Dendritic cell treated with granulocyte-macrophage colony-stimulating factor and Interleukin-4, amounts not matched to agents 40 ng/mL and 50 ng/mL, for 4 days (primary cell): Measurements from ENCODE around the gene RHOBTB3.
"Not testable (repeated sequence)": the region's sequence is repeated elsewhere in the genome, so short reads cannot be mapped to it uniquely, and the experiment has no call there.

ENCODE experiments used
- H3K27ac Mint-ChIP-seq: one replicate; pipeline ENCODE4 v1.8.0; 2022; ENCODE audit warnings: mild to moderate bottlenecking, mixed read lengths
- H3K27me3 Mint-ChIP-seq: one replicate; pipeline ENCODE4 v1.8.0; 2022; ENCODE audit warnings: mild to moderate bottlenecking, mixed read lengths
- H3K36me3 Mint-ChIP-seq: one replicate; pipeline ENCODE4 v1.8.0; 2022; ENCODE audit warnings: low read depth, mixed read lengths
- H3K4me1 Mint-ChIP-seq: one replicate; pipeline ENCODE4 v1.8.0; 2022; ENCODE audit warnings: low read depth, mixed read lengths
- H3K4me3 Mint-ChIP-seq: one replicate; pipeline ENCODE4 v1.8.0; 2022; ENCODE audit warnings: mild to moderate bottlenecking, moderate library complexity, mixed read lengths
- H3K9me3 Mint-ChIP-seq: one replicate; pipeline ENCODE4 v1.8.0; 2022; ENCODE audit warnings: mixed read lengths
- intact Hi-C: fragments of 100-400 bp; cut with micrococcal nuclease; formaldehyde crosslinking; loops from one replicate; pipeline ENCODE4 v1.15.0; 2022

RHOBTB3 gene

DNA sequence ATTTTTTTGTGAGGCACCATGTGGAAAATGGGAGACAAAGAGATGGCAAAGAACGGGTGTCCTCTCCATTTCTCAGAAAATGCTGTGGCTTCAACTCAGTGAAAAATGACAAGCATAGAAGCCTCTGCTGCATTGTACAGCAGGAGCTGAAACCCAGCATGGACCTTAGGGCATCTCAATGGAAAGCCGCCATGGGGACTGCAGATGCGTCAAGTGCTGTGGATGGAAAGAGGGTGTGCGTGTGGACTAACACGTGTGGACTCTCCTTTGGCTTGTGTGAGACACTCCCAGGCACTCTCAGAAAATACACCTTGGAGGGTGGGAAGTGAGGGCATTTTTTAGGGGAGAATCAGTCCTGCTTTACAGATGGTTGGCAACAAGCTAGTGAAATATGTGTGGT is 93.6 kb downstream of the RHOBTB3 start:
- H3K4me1 Mint-ChIP-seq: peaks cover 68% of the 10 kb centered on the region
- no peaks in the 10 kb centered on the region for H3K27me3 Mint-ChIP-seq
- intact Hi-C loops: loop anchor here (1.0 to 2.0 kb wide), 2 partner anchors 9 to 18 kb away; no protein-coding TSS in a partner anchor
- peak overlapping the region; percentile 92 for H3K27ac Mint-ChIP-seq
- no peaks in the 10 kb centered on the region for H3K9me3 Mint-ChIP-seq
- H3K36me3 Mint-ChIP-seq: peaks cover 14% of the 10 kb centered on the region
- H3K4me3 Mint-ChIP-seq: no peak overlapping the region

DNA sequence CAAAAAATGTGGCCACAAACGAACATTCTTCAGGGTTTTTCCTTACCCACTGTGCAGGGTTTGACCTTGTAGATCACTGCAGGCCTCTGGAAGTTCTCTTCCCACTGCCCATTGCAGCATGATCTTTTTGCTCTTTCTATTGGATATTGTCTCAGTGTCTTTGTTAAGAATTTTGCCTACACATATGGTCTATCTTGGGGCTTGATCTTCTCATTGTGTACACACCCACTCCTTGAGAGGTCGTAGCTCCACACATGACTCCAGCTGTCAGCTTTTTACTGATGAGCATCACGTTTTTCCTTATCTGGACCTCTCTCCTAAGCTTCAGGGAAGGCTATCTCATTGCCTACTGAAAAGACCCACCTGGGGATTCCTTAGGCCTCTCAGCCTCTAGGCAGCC is 94.4 kb downstream of the RHOBTB3 start:
- Mint-ChIP-seq H3K27me3 (no peaks in the 10 kb centered on the region), H3K4me3 (no peak overlapping the region), H3K9me3 (no peaks in the 10 kb centered on the region), H3K27ac (peak overlapping the region; percentile 92), H3K4me1 (peaks cover 66% of the 10 kb centered on the region), H3K36me3 (peaks cover 14% of the 10 kb centered on the region)
- intact Hi-C loops: loop anchor here (2.0 kb wide), 1 partner anchor 17 kb away; no protein-coding TSS in a partner anchor

GRCh38 chr5:95826949-95827891 is 96.1 kb downstream of the RHOBTB3 start:
- H3K9me3 Mint-ChIP-seq: no peaks in the 10 kb centered on the region
- intact Hi-C loops: no loop called here
- H3K4me1 Mint-ChIP-seq: peaks cover 57% of the 10 kb centered on the region
- no peaks in the 10 kb centered on the region for H3K27me3 Mint-ChIP-seq
- no peak overlapping the region for H3K4me3 Mint-ChIP-seq
- H3K27ac Mint-ChIP-seq: peak overlapping the region; percentile 92
- peaks cover 4% of the 10 kb centered on the region for H3K36me3 Mint-ChIP-seq

- intact Hi-C loops: no loop called here
- H3K27ac Mint-ChIP-seq: peak overlapping the region; percentile 92
- H3K4me1 Mint-ChIP-seq: peaks cover 63% of the 10 kb centered on the region
- H3K27me3 Mint-ChIP-seq: no peaks in the 10 kb centered on the region
- H3K4me3 Mint-ChIP-seq: no peak overlapping the region
- H3K9me3 Mint-ChIP-seq: no peaks in the 10 kb centered on the region
- H3K36me3 Mint-ChIP-seq: no peaks in the 10 kb centered on the region
These were observed 96.7 kb downstream of the RHOBTB3 start for GRCh38 chr5:95827892-95828246.

DNA sequence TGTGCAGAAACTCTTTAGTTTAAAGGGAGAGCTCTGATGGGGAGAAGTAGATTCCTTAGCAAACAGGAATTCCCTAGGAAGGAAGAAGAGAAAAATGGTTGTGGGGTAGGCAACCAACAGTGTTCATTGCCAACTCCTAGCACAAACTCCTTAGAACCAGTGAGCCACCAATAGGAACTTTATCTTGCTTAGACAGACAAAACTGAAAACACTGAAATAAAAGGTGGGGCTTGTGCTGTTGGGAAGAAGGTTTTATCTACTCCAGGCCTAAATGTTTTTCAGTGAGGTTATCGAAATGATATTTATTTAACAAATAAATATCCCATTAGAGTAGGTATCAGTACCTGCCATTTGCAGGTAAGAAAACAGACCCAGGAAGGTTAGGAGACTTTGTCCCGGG is 99.1 kb downstream of the RHOBTB3 start:
- no peak overlapping the region for H3K27ac Mint-ChIP-seq

GRCh38 chr5:95832664-95833063 is 101.5 kb downstream of the RHOBTB3 start:
- no peaks in the 10 kb centered on the region for H3K27me3 Mint-ChIP-seq
- intact Hi-C loops: loop anchor here (1.0 kb wide), 1 partner anchor 8 kb away; no protein-coding TSS in a partner anchor
- no peaks in the 10 kb centered on the region for H3K9me3 Mint-ChIP-seq
- peak overlapping the region; percentile 28 for H3K27ac Mint-ChIP-seq
- peaks cover 55% of the 10 kb centered on the region for H3K4me1 Mint-ChIP-seq
- H3K4me3 Mint-ChIP-seq: no peak overlapping the region
- H3K36me3 Mint-ChIP-seq: no peaks in the 10 kb centered on the region

More for the DNA sequence above, 99.1 kb downstream of the RHOBTB3 start:
- intact Hi-C loops: no loop called here
- Mint-ChIP-seq H3K4me3 (no peak overlapping the region), H3K36me3 (no peaks in the 10 kb centered on the region), H3K9me3 (no peaks in the 10 kb centered on the region), H3K27me3 (no peaks in the 10 kb centered on the region), H3K4me1 (peaks cover 58% of the 10 kb centered on the region)

GRCh38 chr5:95835682-95836385 is 104.7 kb downstream of the RHOBTB3 start:
- Mint-ChIP-seq H3K9me3 (no peaks in the 10 kb centered on the region), H3K36me3 (no peaks in the 10 kb centered on the region), H3K27me3 (no peaks in the 10 kb centered on the region), H3K27ac (peak overlapping the region; percentile 88), H3K4me3 (peak overlapping the region; percentile 80), H3K4me1 (peaks cover 73% of the 10 kb centered on the region)
- intact Hi-C loops: no loop called here

DNA sequence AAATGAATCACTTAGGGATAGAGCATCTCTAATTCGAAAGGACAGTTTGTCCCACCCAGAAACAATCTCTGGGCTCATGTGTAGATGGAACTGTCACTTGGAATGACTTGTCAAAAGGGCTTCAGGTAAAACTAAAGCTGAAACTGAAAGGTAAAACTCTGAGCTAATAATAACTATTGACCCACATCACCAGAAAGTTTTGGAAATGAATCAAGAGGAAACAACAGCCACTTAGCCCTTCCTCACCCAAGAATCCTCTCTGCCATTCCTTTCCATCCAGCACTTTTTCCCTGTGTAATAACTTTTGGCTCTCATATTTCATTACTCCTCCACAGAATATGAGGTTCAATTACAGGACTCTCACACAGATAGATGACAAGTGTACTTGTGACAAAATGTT is 105.4 kb downstream of the RHOBTB3 start:
- no peaks in the 10 kb centered on the region for H3K27me3 Mint-ChIP-seq
- peak overlapping the region; percentile 35 for H3K27ac Mint-ChIP-seq
- intact Hi-C loops: no loop called here
- H3K36me3 Mint-ChIP-seq: no peaks in the 10 kb centered on the region
- H3K9me3 Mint-ChIP-seq: no peaks in the 10 kb centered on the region
- no peak overlapping the region for H3K4me3 Mint-ChIP-seq
- H3K4me1 Mint-ChIP-seq: peaks cover 80% of the 10 kb centered on the region

GRCh38 chr5:95836971-95837370 is 105.8 kb downstream of the RHOBTB3 start:
- H3K4me3 Mint-ChIP-seq, H3K9me3 Mint-ChIP-seq, H3K27me3 Mint-ChIP-seq, intact Hi-C loops, H3K36me3 Mint-ChIP-seq: not testable (repeated sequence)
- H3K27ac Mint-ChIP-seq: peak overlapping the region; percentile 35
- peaks cover 83% of the 10 kb centered on the region for H3K4me1 Mint-ChIP-seq

DNA sequence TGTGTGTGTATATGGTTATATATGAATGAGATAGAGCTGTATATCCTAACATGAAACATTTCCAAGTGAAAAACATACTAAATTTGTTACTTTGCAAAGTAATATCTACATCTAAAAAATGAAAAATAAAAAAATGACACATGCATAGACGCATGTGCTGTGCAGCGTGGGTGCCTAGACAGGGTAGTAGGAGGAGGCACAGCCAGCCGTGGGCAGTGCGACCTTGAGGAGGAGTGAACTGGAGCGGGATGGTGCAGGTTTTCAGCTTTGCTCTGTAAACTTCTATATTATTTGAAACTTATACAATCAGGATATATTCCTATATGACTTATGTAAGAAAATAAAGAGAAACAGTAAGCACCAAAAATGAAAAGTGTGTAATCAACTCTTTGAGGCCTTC is 106.4 kb downstream of the RHOBTB3 start:
- intact Hi-C loops: no loop called here
- Mint-ChIP-seq H3K27ac (no peak overlapping the region), H3K27me3 (no peaks in the 10 kb centered on the region), H3K4me1 (peaks cover 83% of the 10 kb centered on the region), H3K4me3 (no peak overlapping the region), H3K9me3 (no peaks in the 10 kb centered on the region), H3K36me3 (no peaks in the 10 kb centered on the region)

GRCh38 chr5:95838001-95838520 is 106.9 kb downstream of the RHOBTB3 start:
- Mint-ChIP-seq H3K4me3 (no peak overlapping the region), H3K27ac (no peak overlapping the region)
- intact Hi-C loops: no loop called here

GRCh38 chr5:95838556-95838955 is 107.4 kb downstream of the RHOBTB3 start:
- Mint-ChIP-seq H3K9me3 (no peaks in the 10 kb centered on the region), H3K36me3 (no peaks in the 10 kb centered on the region), H3K4me3 (no peak overlapping the region), H3K4me1 (peaks cover 85% of the 10 kb centered on the region), H3K27ac (no peak overlapping the region), H3K27me3 (no peaks in the 10 kb centered on the region)
- intact Hi-C loops: no loop called here

More at GRCh38 chr5:95838001-95838520, 106.9 kb downstream of the RHOBTB3 start:
- Mint-ChIP-seq H3K36me3 (no peaks in the 10 kb centered on the region), H3K9me3 (no peaks in the 10 kb centered on the region), H3K4me1 (peaks cover 83% of the 10 kb centered on the region), H3K27me3 (no peaks in the 10 kb centered on the region)

GRCh38 chr5:95839658-95840057 is 108.5 kb downstream of the RHOBTB3 start:
- no peak overlapping the region for H3K4me3 Mint-ChIP-seq
- intact Hi-C loops: loop anchor here (5.0 kb wide), 2 partner anchors 32 to 282 kb away; partner anchors contain the start of gene ARSK
- no peaks in the 10 kb centered on the region for H3K9me3 Mint-ChIP-seq
- peak overlapping the region; percentile 88 for H3K27ac Mint-ChIP-seq
- no peaks in the 10 kb centered on the region for H3K36me3 Mint-ChIP-seq
- H3K4me1 Mint-ChIP-seq: peaks cover 79% of the 10 kb centered on the region
- no peaks in the 10 kb centered on the region for H3K27me3 Mint-ChIP-seq
